Measurements from ENCODE around the gene TGFB2.
A peak's percentile ranks its signal among the peaks of the same experiment; 100 is the strongest.
"Not testable (repeated sequence)": the region's sequence is repeated elsewhere in the genome, so short reads cannot be mapped to it uniquely, and the experiment has no call there.

The TGFB2 gene

DNA sequence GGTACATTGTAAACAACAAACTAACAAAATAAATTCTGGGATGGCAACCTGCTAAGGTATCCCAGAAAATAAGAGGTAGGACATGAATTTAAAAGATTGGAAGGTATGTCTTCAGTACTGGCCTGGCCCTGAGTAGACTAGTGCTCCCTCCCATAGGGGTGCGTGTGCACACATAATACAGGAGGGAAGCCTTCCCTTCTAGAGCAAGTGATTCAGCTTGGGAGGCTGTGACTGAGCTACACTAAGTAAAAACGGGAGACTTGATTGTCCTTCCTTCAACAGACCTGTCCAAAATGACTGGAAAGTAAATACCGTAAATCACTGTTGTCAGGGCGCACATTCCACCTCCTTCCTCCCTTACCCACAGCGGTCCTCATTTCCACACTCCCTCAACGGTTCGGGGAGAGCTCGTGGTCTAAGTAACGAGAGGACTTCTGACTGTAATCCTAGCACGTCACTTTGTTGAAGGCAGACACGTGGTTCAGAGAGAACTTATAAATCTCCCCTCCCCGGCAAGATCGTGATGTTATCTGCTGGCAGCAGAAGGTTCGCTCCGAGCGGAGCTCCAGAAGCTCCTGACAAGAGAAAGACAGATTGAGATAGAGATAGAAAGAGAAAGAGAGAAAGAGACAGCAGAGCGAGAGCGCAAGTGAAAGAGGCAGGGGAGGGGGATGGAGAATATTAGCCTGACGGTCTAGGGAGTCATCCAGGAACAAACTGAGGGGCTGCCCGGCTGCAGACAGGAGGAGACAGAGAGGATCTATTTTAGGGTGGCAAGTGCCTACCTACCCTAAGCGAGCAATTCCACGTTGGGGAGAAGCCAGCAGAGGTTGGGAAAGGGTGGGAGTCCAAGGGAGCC, at the start of gene TGFB2:
Gene TGFB2, plus strand, starts transcription at position 523 of the 859 bp plus-strand sequence. CDS start 1,366 bp downstream, outside the sequence.
- peak; percentile 79 for DNase-seq

DNA sequence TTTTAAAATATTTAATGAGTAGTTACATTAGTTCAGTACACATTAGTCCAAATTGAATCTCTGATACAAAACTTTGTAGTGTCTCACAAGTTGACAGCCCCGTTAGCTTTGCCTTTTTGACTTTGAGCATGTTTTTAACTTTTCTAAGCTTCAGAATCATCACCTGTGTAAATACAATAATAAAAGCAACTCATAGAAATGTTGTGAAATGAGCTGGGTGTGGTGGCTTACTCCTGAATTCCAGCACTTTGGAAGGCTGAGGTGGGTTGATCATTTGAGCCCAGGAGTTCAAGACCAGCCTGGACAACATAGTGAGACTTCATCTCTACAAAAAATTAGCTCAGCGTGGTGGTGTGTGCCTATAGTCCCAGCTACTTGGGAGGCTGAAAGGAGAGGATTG, 49.0 kb upstream of the TGFB2 start:
- DNase-seq = no peak

DNA sequence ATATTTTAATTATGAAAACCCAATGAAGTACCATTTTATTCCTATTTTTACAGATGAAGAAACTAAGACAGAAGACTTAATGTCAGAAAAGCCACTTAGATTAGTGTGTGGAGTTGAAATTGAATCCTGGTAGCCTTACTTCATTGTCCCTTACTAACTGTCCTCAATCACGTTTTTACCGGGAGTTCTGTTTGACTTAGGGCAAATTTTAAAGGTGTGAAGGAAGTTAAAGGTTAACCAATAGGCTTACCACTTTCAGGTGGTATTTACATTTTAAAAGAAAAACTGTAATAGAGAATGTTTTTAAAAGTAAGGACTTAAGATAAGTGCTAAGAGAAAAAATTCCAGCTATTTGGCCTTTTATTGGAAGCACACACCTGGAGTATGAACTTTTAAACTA, 47.7 kb upstream of the TGFB2 start:
- DNase-seq = no peak

DNA sequence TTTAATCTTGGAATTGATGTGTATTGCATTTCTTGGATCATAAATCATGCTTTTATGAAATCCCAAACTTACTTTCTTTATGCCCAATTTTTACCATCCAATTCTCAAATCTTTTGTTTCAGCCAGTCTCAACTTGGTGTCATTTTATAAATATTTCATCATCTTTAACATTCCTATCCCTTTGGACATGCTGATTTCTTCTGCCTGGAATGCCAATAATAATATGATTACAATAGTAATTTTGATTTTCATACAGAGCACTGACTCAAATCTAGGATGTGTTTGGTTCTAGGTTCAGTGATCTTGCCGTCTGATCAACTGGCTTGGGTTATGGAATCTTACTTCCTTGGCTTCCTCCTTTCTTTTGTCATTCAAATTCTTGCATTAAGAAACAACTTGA, 47.3 kb upstream of the TGFB2 start:
- DNase-seq = peak; percentile 57

DNA sequence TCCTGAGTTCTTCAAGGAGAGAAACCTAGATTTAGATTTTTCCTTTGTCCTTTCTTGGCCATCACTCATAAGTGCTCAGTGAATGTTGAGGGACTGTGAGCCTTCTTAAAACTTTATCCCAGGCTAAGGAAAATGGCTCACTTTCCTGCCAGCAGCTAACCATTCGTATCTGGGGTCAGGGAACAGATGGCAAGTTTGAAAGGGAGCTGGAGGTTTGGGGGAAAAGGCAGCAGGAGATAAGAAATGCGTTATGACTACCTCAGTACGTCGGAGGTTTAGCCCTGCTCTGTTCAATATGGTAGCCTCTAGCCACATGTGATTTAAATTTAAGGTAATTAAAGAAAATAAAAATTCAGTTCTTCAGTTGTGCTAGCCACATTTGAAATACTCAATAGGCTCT, 46.7 kb upstream of the TGFB2 start:
- DNase-seq = peak; percentile 67

DNA sequence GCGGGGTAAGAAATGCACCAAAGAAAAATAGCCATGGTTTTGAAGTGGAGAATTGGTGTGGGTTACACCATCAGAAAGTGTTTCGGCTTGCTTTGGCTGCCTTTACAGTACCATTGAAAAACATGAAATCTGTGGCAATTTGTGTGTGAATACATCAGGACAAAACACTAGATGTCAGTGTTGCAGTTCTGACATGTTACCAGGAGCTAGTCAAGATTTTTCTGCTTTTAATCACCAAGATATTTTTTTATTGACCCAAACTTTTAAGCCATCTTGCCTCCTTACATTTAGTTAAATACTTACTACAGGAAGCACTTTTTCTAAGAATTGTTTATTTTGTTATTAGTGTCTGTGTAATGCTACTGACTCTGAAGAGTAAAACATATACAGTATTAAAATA, 45.7 kb upstream of the TGFB2 start:
- peak; percentile 88 for DNase-seq

DNA sequence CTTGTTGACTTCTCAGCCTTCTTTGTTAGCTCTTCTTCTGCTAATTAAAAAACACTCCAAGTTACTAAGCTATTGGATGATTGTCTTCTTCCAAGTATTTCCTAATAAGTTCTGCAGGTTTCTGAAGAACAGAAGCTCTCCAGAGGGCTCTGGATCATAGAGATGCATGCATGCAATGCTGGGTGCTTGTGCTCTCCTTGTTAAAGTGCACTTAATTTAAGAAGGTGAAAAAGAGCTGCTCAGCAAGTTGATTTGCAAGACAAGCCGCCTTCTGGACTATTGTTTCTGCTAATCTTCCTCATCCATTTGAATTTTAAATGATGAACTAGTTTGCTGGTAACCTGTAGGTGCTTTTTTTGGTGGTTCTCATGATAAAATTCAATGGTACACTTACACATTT, 43.9 kb upstream of the TGFB2 start:
- peak; percentile 27 for DNase-seq

DNA sequence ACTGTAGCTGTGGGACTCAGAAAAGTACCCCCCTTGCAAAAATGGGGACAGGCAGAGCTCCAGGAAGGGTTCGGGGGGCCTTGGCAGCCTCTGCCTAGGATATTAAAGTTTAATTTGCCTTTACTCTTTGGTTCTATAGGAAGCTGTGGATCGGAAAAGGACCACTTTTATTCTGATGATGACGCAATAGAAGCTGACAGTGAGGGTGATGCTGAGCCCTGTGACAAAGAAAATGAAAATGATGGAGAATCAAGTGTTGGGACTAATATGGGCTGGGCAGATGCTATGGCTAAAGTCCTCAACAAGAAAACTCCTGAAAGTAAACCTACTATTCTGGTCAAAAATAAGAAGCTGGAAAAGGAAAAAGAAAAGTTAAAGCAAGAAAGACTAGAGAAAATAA, 43.0 kb upstream of the TGFB2 start:
- no peak for DNase-seq

DNA sequence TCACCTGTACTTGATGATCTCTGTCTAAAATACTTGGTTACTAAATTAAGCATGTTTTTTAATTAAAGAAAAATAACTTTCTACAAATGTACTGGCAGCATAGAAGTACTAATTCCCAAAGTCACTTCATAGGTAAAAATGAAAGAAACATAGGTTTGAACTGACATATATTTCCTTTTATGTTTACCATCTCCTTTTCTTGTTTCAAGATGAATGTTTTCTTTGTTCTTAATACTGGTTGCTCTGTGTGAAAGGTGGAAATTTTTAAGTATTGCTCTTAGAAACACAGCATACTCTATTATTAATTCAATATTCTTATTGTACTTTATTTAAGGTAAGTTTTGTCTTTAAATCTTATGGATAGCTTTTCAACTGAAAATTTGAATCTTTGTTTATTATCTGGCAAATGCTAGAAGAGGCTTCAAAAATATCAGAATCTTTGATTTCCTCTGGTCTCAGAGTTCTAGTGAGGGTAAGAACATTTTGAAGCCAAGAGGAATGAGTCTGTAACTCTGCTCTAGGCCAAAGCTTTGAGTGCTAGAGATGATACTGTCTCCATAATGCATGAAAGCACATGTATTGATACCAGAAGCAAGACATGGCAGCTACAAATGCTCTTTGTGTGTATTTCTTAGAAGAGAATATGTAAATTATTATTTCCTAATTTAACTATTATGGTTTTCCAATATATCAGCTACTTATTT, 41.8 kb upstream of the TGFB2 start:
- peak; percentile 42 for DNase-seq

DNA sequence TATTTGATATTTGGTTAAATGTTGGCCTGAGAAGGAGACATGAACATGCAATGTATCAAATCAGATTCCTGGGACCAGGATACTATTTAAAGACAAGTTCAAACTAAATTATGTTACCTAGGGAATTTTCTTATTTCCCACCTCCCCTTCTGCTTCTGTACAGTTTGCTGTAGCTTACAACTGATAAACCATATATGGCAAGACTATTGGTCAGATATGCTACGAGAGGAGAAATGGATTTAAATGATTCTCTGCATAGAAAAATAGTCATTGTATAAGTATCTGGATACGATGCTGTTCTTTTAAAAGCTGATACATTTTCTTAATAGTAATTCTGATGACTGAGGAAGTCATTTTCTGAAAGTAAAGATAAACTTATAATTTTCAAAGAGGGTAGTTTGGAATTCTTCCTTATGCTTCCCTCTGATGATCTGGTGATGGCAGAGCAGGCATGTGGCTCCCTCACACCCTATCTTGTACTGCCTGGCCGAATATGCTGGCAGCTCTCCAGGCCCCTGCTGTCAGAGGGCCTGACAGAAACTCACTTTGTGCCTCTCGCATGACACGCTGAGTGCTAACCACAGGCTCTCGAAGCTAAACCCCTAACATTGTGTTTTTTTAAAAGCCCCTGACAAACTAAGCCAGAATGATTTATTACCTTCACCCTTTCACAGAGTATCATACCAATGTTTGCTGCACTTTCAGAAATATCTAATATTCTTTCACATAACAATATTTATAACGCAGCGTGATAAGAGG, 40.7 kb upstream of the TGFB2 start:
- DNase-seq = peak; percentile 99

DNA sequence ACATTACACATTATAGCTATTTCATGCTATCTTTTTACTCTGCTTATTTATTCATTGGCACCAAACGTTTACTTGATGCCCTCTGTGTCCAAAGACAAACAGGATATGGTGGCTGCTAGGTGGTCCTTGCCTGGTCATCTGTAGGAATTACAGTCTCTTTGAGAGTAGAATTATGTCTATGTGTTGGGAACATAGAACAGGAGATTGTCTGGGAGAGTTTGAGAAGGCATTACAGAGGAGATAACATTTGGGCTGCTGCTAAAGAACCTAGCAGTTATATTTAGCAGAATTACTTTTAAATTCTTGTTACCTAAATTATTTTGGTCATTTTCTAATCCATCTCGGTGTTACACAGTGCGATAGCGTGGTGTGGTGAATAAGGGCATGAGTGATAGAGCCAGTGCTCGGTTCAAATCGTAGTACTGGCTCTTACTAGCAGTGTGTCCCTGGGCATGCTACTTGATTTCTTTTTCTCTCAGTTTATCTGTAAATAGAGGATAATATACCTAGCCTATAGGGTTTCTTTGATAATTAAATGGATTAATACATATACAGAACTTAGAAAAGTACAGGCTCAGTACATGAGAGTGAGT, 39.6 kb upstream of the TGFB2 start:
- peak; percentile 55 for DNase-seq

DNA sequence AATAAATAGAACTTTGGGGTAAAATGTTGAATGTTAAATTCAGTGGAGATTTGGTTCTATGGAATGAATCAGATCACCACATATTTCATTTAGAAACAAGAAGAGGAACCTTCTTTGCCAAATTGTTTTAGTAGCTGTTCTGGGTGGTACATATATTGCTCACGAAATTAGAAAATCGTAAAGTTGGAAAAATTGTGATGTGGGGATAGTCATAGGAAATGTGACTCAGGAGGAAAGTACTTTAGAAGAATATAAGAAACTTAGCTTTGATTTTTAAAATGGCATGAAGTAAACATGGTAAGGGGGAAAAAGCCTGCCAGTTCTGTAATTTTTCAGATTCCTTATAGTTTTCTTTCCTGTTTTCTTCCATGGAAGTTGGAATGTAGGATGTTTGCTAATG, 32.6 kb upstream of the TGFB2 start:
- no peak for DNase-seq

DNA sequence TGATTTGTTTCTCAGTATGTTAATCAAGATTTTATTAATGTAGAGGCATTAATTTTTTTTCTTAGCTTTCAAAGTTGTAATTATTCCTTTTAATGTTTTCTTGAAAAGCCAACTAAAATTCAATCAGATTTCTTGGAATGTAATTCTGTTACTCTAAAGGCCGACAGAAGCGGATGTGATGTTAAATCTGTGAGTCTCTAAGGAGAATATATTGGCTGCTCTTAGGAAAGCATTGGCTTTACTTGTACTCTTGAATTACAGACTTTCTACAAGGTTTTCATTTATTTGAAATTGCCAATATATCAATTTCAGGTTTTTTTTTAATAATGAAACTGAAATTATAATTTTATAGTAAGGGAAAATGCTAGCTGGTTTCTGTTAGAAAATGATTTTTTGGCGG, 30.8 kb upstream of the TGFB2 start:
- DNase-seq = no peak

DNA sequence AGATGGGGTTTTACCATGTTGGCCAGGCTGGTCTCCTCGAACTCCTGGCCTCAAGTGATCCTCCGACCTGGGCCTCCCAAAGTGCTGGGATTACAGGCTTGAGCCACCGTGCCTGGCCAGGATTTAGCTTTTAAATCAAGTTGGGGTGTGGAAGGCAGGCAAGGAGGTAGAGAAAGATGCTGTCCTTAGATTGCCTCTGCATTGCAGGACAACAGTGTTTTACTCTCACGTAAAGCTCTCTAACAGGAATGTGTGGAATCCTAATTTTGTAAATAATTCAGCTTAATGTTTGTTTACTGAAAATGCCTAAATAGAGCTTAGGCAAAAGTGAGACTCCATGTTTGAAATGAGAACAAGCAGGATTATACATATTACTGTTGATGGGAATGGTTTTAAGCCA, 29.5 kb upstream of the TGFB2 start:
- no peak for DNase-seq

DNA sequence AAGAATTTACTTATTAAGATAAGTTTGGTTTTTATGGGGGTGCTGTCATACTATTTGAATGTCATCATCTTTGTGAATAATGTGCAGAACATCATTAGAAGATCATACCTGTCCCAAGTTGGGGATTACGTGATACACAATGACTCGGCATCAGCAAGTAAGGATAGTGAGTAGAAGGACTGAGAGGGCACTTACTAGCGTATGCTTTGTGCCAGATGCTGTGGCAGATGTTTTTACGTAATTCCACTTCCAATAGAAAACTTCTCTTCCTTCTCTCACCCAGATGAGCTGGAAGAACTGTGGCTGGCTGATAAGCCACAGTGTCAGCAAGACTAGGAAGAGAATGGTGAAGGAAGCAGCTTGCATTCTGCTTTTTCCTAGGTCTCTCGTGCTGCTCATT, 28.1 kb upstream of the TGFB2 start:
- peak; percentile 56 for DNase-seq

DNA sequence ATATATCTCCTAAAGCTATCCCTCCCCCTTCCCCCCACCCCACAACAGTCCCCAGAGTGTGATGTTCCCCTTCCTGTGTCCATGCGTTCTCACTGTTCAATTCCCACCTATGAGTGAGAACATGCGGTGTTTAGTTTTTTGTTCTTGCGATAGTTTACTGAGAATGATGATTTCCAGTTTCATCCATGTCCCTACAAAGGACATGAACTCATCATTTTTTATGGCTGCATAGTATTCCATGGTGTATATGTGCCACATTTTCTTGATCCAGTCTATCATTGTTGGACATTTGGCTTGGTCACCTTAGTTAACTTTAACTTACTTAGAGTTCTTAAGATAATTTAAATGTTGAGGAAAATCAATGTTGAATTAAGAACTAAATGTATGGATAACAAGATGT, 25.0 kb upstream of the TGFB2 start:
- DNase-seq = not testable (repeated sequence)

DNA sequence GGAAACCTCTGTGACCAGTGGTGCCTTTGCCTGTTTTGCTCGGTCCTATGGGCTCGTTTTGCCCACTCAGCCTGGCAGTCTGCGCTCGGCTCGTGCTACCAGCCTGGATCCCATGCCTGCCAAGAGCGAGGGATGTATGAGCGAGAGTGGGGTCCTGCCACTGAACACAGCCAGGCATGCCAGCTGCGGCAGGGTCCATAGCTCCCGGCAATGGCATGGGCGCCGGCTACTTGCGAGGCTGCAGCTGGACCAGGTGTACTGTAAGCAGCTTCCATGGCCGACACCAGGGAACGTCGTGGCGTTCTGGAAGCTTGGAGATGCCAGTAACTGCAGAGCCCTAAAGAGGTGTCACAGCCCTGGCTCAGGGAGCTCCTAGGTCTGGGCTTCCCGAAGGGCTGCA, 22.4 kb upstream of the TGFB2 start:
- no peak for DNase-seq

DNA sequence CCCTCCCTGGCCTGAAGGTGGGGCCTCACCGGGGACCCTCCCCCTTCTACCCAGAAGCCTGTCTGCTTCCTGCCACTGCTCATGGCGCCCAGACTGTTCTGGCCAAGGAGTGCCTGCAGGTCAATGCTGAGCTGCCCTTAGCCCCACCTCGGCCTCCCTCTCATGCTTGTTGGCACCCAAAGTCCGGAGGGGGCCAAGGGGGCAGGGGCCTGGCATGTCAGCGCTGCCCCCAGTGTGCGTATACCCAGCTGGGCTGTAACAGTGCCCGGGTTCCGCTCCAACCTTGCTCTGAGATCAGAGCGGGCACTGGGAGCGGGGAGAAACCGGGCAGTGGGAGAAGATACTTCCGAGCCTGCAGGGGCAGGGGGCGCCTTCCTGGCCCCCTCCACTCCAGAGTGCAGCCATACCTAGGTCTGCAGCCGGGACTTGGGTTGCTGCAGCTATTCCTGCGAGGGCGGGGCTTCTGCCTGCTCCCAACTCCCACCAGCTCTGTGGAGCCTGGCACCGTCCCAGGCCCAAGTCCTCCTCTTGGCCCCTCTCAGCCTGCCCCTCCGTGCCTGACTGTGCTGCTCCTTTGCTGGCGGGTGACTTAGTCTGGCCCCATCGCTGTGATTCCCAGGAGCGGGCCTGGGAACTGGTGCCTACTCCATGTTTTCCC, 21.4 kb upstream of the TGFB2 start:
- DNase-seq = no peak

DNA sequence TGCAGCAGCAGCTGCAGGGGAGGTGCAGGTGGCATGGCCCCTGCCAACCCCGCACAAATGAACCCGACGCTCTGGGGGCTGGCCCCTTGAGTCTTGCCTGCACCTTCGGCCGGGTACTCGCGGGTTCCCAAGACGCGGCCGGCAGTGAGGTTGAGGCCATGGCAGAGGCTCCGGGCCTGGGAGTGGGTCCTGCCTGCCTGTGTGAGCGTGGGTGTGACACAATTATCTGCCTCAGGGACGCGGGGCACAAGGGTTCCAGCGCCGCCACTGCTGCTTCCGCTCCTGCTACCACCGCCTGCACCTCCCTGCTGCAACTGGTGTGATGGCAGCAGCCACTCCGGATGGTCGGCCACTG, 20.9 kb upstream of the TGFB2 start:
- DNase-seq = no peak

DNA sequence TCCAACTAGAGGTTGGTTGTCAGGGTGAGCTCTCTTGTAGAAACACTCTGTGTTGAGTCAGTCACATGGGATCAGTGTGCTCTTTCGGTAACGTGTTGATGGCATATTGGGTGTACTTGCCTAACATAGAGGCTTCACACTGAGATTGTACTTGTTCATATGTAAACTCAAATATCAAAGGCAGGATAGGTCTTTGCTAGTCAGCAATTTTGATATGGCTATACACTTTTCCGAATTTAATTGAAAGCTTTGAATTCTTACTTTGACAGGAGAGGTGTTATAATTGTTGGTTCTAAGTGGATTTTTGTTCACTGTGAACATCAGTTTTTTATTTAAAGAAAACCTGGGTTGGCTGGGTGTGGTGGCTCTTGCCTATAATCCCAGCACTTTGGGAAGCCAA, 16.4 kb upstream of the TGFB2 start:
- DNase-seq = no peak

DNA sequence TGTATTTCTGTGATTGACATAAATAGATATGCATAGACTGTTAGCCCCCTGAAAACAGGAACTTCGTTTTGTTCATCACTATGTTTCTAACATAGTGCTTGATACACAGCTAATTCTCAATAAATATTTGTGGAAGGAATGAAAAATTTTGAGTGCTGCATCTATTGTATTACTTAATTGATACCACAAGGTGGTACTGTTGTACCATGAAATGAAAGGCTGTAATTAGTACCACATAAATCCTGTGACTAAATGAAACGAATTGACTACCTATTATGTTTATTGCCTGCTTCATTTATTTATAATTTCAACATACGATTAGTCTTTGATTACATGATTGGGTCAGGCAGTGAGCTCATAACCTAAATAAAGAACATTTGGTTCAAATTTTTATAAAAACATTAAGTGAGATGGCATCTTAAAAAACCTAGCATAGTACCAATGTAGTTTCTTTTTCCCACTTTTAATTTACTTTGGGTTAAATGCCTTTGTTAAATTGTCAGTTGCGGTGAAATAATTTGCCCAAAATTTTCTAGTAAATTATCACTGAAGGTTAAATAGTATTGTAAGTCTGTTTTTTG, 15.0 kb upstream of the TGFB2 start:
- DNase-seq = peak; percentile 65

DNA sequence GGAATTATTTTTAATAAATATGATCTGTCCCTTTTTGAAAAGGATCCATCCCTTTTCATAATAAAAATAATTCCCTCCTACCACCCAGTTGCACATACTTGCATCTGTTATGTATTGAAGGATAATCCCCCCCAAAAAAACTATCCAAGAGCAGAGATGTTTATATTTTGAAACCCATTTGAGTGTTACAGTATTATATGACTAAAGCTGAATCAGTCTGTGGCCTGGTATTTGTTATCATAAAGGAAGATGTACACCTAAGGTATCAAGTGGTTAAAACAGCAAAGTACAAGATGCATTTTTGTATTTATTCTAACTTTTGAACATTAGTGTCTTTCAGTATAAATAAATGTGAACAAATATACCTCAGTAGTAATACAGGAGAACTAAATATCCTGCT, 12.7 kb upstream of the TGFB2 start:
- DNase-seq = no peak
